Tongue (tissue), 2 donors: ENCODE data around the gene DUS3L. TPM values are rescaled to one million over a fixed set of nuclear protein-coding genes. Genes with fewer than 3 reads are reported as not detected.
A peak's percentile ranks its signal among the peaks of the same experiment; 100 is the strongest.

Source experiments
- DNase-seq: peaks from one replicate; pipeline ENCODE4 v3.0.0-alpha.2; 2015
- total RNA-seq: library from RNA; depleted of rRNA; stranded (reverse); fragments of >200 nt; gene quantifications from one replicate; pipeline ENCODE4 v1.2.3, GENCODE V29; 2014

DUS3L gene, protein sequence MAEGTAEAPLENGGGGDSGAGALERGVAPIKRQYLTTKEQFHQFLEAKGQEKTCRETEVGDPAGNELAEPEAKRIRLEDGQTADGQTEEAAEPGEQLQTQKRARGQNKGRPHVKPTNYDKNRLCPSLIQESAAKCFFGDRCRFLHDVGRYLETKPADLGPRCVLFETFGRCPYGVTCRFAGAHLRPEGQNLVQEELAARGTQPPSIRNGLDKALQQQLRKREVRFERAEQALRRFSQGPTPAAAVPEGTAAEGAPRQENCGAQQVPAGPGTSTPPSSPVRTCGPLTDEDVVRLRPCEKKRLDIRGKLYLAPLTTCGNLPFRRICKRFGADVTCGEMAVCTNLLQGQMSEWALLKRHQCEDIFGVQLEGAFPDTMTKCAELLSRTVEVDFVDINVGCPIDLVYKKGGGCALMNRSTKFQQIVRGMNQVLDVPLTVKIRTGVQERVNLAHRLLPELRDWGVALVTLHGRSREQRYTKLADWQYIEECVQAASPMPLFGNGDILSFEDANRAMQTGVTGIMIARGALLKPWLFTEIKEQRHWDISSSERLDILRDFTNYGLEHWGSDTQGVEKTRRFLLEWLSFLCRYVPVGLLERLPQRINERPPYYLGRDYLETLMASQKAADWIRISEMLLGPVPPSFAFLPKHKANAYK
- total RNA-seq: 27.1 TPM

DNA sequence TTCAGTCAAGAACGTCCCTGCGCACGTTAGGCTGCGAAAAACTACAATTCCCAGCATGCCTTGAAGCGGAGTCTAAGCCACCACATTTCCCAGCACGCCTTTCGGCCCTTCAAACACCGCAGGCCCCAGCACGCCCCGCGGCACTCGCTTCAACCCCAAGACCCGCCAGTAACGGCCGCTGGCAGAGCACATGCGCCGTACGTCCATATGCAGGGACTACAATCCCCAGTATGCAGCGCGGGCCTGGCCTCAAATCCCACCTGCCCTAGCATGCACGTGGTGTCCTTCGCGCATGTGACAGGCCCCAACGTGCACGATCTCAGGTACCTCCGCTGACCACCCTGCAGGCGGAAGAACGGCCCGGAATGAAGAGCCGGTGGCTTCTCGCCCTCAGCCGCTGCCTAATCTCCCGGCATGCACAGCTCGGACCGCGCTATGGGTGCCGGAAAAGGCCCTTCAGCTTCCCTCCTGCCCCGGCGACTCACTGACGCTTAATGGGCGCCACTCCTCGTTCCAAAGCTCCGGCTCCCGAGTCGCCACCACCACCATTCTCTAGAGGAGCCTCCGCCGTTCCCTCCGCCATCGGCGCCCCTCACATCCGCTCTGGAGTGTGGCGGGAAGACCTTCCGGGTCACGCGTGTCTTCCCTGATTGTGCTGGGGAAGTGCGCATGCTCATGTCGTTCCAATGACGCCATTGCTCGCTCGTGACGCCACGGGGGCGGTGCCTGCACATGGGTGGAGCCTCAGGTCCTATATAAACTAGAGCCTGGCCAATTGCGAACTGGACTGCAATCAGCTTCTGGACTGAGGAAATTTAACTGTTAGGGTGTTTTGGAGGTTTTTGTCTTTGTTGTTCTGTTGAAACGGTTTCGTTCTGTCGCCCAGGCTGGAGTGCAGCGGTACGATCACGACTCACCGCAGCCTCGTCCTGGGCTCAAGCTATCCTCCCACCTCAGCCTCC is at the start of gene DUS3L:
Gene DUS3L, minus strand, starts transcription at position 605 of the 962 bp plus-strand sequence. Its CDS starts 22 bp downstream, at position 583.
- DNase-seq: peak; percentile 99

DNA sequence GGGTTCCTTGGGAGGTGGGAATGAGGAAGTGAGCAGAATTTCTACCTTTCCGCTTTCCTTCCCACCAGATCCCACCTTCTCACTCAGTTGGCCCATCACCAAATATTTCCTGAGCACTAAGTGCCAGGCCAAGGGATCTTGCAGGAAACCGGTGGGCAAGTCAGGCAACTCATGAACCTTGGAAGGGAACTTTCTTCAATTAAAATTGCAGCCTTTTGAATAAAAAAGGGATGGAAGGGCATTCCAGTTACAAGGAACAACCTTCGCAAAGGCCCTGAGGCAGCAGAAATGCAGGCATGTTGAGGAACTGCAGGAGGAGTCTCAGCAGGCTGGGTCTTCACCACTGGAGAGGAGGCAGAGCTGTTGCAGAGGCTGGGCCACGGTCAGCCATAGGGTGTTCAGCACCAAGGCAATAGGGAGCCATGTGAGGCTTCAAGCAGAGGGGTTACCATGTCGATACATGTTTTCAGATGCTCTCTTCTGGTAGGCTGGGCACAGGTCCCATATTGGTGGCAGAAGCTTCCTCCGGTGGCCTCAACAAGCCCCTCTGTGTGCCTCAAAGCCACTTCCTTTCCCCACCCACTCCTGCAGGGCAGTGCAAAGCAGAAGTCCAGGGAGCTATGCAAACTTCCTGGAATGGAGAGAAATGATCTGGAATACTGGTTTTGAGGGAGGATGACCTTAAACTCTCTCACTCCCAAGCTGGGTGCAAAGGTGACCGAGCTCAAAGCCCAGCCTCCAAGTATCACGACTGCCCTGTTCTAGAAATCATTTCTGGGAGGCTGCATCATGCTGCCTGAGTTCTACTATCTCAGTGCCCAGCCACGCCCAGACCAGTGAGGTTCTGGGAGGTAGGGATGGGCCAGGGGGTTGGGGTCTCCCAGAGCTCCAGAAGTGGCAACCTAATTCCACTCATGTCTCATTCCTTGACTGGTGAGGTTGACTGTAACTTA is 48.4 kb upstream of the DUS3L start, which contains the start of gene FUT6:
Gene FUT6, minus strand, starts transcription at position 638 of the 953 bp plus-strand sequence. CDS start 7,135 bp downstream, outside the sequence.
- no peak for DNase-seq

GRCh38 chr19:5838353-5839064 is 47.5 kb upstream of the DUS3L start:
- DNase-seq: no peak

DNA sequence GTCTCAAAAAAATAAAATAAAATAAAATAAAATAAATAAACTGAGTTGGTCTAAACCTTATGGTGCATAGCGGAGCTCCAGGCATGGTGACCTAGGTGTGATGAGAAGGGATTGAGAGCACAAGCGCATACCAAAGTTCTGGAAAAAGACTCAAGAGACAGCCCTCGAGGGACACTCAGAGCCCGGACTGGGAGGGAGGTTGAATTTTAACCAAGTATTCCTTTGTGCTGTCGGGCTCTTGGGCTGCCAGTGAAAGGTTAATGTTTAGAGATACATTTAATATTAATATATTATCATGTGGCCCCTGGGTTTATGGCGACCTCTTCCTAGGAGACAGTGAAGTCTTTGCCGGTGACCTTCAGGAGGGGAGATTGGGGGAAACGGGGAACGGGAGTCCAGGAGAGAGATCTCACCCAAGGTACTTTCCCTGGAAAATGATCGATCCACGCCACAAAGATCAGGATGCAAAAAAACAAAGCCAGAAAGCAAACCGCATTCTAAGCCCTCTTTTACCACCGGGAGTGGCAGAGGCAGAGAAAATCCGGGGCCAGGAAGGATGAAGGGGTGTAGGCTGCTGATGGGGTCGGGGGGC is 46.9 kb upstream of the DUS3L start:
- no peak for DNase-seq

DNA sequence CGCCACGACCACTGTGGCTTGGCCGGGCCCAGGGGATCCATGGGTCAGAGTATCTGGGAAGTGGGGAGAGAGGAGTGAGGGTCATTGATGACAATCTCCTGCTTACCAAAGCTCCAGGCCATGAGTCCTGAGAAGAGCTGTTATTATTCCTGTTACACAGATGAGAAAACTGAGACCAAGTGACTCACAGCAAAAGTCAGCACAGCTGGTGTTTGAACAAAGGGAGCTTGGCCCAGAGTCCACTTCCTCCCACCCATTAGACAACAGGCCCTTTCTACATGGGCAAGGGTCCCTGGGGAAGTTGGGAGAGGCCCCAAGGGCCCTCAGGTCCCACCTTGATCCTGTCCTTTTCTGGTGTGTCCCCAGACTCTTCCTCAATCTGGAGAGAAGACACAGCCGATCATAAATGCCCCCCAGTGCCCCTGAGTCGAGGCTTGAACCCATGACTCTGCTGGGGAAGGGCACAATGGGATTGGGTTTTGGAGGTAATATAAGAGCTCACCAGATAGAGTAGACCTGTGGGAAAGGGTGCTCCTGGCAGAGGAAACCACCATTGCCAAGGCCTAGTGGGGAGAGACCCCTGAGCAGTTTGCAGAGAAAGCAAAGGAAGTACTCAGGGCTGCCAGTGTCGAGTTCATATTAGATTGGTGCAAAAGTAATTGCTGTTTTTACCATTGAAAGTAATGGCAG is 41.7 kb upstream of the DUS3L start:
- no peak for DNase-seq

- DNase-seq: no peak
These were observed 41.1 kb upstream of the DUS3L start for GRCh38 chr19:5832061-5832460.

DNA sequence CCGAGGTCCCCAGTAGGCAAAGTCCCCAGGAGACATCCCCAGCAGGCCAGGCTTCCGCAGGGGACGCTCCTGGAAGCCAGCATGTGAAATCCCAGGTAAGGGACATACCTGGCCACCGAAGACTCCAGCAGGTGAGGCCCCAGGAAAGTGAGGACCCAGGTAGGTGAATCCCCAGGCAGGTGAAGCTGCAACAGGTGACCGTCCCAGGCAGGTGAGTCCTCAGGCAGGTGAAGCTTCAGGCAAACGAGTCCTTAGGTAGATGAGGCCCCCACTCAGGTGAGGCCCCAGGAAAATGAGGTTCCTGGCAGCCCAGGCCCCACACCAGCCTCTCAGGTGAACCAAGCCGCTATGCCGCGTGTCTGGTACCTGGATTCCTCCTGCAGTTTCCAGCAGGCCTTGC is 40.2 kb upstream of the DUS3L start:
- DNase-seq: no peak

- DNase-seq: no peak
These were observed 38.8 kb upstream of the DUS3L start for GRCh38 chr19:5829567-5830310.

- peak; percentile 71 for DNase-seq
These were observed 38.0 kb upstream of the DUS3L start for GRCh38 chr19:5828661-5829566.

DNA sequence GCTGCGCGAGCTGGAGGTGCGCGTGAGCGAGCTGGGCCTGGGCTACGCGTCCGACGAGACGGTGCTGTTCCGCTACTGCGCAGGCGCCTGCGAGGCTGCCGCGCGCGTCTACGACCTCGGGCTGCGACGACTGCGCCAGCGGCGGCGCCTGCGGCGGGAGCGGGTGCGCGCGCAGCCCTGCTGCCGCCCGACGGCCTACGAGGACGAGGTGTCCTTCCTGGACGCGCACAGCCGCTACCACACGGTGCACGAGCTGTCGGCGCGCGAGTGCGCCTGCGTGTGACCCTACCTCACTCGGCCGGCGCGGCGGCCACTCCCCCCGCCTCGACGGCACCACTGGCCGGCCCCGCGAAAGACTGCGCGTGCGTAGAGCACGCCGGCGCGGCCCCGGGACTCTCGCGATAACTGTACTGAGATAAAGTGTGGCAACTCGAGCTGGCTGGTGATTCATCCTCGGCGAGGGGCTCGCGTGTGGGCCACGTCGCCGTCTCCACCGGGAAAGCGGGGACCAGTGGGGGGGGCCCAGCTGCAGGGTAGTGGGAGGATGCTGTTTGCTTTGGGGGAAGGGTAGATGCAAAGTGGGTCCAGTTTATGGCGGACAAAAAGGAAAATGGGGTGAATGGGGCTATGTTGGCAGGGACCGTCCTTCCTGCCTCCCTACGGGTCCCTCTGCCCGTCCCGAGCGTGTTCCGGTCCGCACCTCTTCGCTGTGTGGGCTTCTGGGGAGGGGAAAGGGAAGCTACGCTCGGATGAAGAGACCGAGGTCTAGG is 37.1 kb upstream of the DUS3L start:
- DNase-seq: peak; percentile 97

DNA sequence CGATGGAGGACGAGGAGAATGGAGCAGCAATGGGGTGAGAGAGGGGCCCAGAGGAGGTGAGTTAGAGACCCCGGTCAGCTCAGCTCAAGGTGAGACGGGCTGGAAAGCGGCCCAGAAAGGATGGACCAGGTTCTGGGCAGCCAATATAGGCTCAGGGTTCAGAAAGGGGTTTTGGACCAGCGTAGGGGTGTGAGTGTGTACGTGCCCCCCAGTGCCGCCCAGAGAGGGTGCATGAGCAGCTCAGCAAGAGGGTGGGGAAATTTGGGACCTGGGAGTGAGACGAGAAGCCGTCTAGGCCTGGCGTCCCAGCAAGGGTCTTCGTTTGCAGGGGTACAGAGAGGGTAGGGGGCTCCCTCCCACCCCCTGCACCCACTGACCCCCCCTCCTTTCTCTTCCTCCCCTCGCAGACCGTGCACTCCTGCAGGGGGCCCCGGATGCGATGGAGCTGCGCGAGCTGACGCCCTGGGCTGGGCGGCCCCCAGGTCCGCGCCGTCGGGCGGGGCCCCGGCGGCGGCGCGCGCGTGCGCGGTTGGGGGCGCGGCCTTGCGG is 36.5 kb upstream of the DUS3L start:
- no peak for DNase-seq

- DNase-seq: peak; percentile 68
These were observed 35.8 kb upstream of the DUS3L start for GRCh38 chr19:5826531-5827341.

DNA sequence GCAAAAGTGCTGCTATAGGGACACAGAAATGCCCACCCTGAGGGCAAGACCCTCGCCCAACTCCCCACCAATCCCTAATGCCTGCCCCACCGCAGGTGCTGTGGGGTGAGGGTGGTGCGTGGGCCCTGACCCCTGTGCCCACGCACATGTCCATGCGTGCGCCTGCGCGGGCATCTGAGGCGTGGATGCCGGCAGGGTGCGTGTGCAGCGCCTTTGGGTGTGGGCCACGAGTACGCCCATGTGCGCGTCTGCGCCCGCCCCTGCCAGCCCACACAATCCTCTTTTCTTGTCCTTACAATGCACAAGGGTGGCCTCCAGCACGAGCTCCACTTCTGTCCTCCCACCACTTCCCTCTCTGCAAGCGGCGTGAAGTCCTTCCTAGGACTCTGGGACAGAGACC is 34.2 kb upstream of the DUS3L start:
- no peak for DNase-seq

DNA sequence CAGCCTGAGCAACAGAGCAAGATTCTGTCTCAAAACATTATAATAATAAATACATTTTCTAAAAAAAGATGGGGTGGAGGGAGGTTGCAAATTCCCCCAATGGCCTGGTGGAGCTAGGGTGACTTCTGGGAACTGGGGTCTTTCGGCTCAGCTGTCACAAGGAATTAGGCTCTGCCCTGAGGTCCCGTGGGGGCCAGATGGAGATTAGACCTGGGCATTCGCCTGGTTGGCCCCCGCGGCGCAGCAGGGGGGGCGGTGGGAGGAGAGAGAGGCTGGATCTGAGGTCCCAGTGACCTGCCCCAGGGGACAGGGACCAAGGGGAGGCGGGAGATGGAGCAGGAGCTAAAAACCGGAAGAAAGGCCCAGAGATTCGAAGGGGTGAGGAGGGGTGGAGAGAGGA is 33.8 kb upstream of the DUS3L start:
- no peak for DNase-seq

GRCh38 chr19:5823579-5824281 is 32.8 kb upstream of the DUS3L start:
- DNase-seq: no peak
